Panc1 (cell line): ENCODE results near the gene RNF111. TPM values are rescaled to one million over a fixed set of nuclear protein-coding genes. Genes with fewer than 3 reads are reported as not detected.

Experiments used
- ATAC-seq: fragments of 200-7000 bp; cut with Tn5 transposase; 2 replicates; pipeline ENCODE4 v1.9.1; 2020; ENCODE audit warnings: mild to moderate bottlenecking, moderate library complexity
- BruUV-seq: library from RNA; stranded (reverse); fragments of 400-500 nt; replicated peaks from 2 replicates; lab custom pipeline; 2021; lab: Mats Ljungman, UMichigan
- CTCF ChIA-PET: fragments of 300-600 bp; sonication (Branson Sonifier 250); formaldehyde crosslinking; loops from one replicate; lab custom pipeline; 2022; ENCODE audit warnings: antibody characterized with exemption; lab: Charles Lee
- POLR2A ChIA-PET: fragments of 300-600 bp; sonication (Branson Sonifier 250); formaldehyde crosslinking; loops from one replicate; lab custom pipeline; 2022; ENCODE audit warnings: antibody characterized with exemption; lab: Charles Lee
- DNase-seq: peaks from one replicate; pipeline ENCODE4 v3.0.0-alpha.2; 2010; ENCODE audit warnings: low read depth, low spot score
- H3K27ac ChIP-seq: 2 replicates; pipeline ENCODE4 v1.5.1; 2011; ENCODE audit warnings: mild to moderate bottlenecking, low read length, inconsistent platforms
- H3K27me3 ChIP-seq: fragments of 200-500 bp; sonication (Bioruptor generic); 2 replicates; pipeline ENCODE4 v1.6.0; 2014; ENCODE audit warnings: low read length, inconsistent platforms; ENCODE audit not compliant: control insufficient read depth, insufficient read depth
- H3K36me3 ChIP-seq: fragments of 200-500 bp; sonication (Bioruptor generic); 2 replicates; pipeline ENCODE4 v1.5.1; 2014; ENCODE audit warnings: inconsistent platforms, mild to moderate bottlenecking, low read length, moderate library complexity; ENCODE audit not compliant: control insufficient read depth, insufficient read depth
- H3K4me1 ChIP-seq: 2 replicates; pipeline ENCODE4 v1.5.1; 2011; ENCODE audit warnings: inconsistent platforms, mild to moderate bottlenecking, low read length, moderate library complexity; ENCODE audit not compliant: control insufficient read depth, insufficient read depth
- H3K4me3 ChIP-seq, 2 experiments: 2 replicates each; pipeline ENCODE4 v1.5.1; 2011 to 2012; ENCODE audit warnings: low read depth in 2 of 2, low read length in 2 of 2, mild to moderate bottlenecking in 2 of 2, inconsistent platforms in 1 of 2, moderate library complexity in 1 of 2
- H3K9me3 ChIP-seq: fragments of 200-500 bp; sonication (Bioruptor generic); 2 replicates; pipeline ENCODE4 v1.5.1; 2014; ENCODE audit warnings: low read depth, mild to moderate bottlenecking, inconsistent platforms, low read length, moderate library complexity; ENCODE audit not compliant: control insufficient read depth, insufficient read depth
- CTCF ChIP-seq: fragments of 450-650 bp; IDR thresholded peaks from 2 replicates; pipeline ENCODE4 v1.5.1; 2017; ENCODE audit warnings: mild to moderate bottlenecking
- POLR2AphosphoS5 ChIP-seq: IDR thresholded peaks from 2 replicates; pipeline ENCODE4 v1.6.1; 2012; ENCODE audit warnings: mild to moderate bottlenecking, low read depth, low read length, moderate library complexity
- REST ChIP-seq, 2 experiments: IDR thresholded peaks; 2 replicates each; pipeline ENCODE4 v1.6.1; 2011 to 2012; ENCODE audit warnings: low read depth in 2 of 2, control low read depth in 1 of 2, low read length in 1 of 2, mild to moderate bottlenecking in 1 of 2, moderate library complexity in 1 of 2; ENCODE audit not compliant: insufficient read depth in 1 of 2
- SIN3A ChIP-seq: IDR thresholded peaks from 2 replicates; pipeline ENCODE4 v1.6.1; 2012; ENCODE audit warnings: low read depth, mild to moderate bottlenecking, low read length, moderate library complexity, borderline replicate concordance; ENCODE audit not compliant: insufficient read depth
- TCF7L2 ChIP-seq: IDR thresholded peaks from 2 replicates; pipeline ENCODE4 v1.6.1; 2011; ENCODE audit warnings: mild to moderate bottlenecking, low read depth, low read length, inconsistent platforms
- in situ Hi-C: cut with HindIII; loops from 2 replicates; pipeline ENCODE4 v1.10.0; 2016; ENCODE audit warnings: low sequenced_read_pairs, low pct_unique_long_range_greater_than_20kb
- intact Hi-C: fragments of 100-400 bp; cut with micrococcal nuclease; formaldehyde crosslinking; loops from one replicate; pipeline ENCODE4 v1.10.0; 2022; ENCODE audit not compliant: unreplicated experiment
- total RNA-seq: library from RNA; stranded (reverse); gene quantifications from one replicate; pipeline ENCODE4 v1.2.1, GENCODE V29; 2021; ENCODE audit not compliant: unreplicated experiment

RNF111 gene
- total RNA-seq, 1 experiment from 2014 or later: 37.2 TPM

GRCh38 chr15:59011262-59011952, 23.9 kb downstream of the RNF111 start:
- in situ Hi-C loops (no loop called here), intact Hi-C loops (no loop called here)
- ATAC-seq (no peak), DNase-seq (no peak)
- Histone ChIP-seq H3K9me3 (no peaks in the 10 kb centered on the region), H3K4me3 (no peak overlapping the region), H3K27me3 (no peaks in the 10 kb centered on the region), H3K36me3 (no peaks in the 10 kb centered on the region), H3K27ac (no peak overlapping the region), H3K4me1 (no peaks in the 10 kb centered on the region)
- BruUV-seq: no TSS peak
- ChIA-PET CTCF (no interaction called here), POLR2A (no interaction called here)
- TF ChIP-seq TCF7L2 (no peak), CTCF (no peak), POLR2AphosphoS5 (no peak), REST (IDR thresholded peaks at IDR 0.05; ENCODE audit: insufficient read depth in 1 of 2, low read depth in 2 of 2, low read length in 1 of 2) (no peak), SIN3A (no peak)

DNA sequence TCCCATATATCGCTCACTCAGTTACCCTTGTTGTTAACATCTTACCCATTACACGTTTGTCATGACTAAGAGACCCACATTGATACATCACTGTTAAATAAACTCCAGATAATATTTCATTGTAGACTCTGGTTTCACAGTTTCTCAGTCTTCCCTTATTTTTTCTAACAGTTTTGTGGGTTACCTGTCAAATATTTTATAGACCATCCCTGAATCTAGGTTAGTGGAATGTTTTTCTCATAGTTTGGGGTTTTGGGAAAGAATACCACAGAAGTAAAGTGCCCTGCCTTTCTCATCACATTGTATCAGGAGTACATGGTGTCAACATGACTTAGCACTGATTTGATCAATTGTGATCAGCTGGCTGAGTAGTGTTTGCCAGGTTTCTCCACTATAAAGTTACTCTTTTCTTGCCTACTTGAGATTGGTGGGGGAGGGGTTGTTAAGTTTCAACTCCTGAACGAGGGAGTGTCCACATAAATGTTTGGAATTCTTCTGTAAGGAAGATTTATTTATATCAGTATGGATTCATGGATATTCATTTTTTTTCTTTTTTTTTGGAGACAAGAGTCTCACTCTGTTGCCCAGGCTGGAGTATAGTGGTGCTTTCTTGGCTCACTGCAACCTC, 25.9 kb downstream of the RNF111 start:
- no peaks in the 10 kb centered on the region for H3K27me3 ChIP-seq
- no peaks in the 10 kb centered on the region for H3K4me1 ChIP-seq
- DNase-seq: no peak
- intact Hi-C loops (no loop called here), in situ Hi-C loops (no loop called here)
- ChIA-PET POLR2A (no interaction called here), CTCF (no interaction called here)
- H3K9me3 ChIP-seq: no peaks in the 10 kb centered on the region
- no peak overlapping the region for H3K27ac ChIP-seq
- no TSS peak for BruUV-seq
- no peaks in the 10 kb centered on the region for H3K36me3 ChIP-seq
- TF ChIP-seq TCF7L2 (no peak), REST (IDR thresholded peaks at IDR 0.05; ENCODE audit: insufficient read depth in 1 of 2, low read depth in 2 of 2, low read length in 1 of 2) (no peak), SIN3A (no peak), CTCF (no peak), POLR2AphosphoS5 (no peak)
- ATAC-seq: no peak
- no peak overlapping the region for H3K4me3 ChIP-seq
